GM12801 (cell line): ENCODE measurements around the gene CD99L2.

Experiments
- CTCF ChIP-seq: IDR thresholded peaks from one replicate; pipeline ENCODE4 v1.5.1; 2011; ENCODE audit warnings: control low read depth; ENCODE audit not compliant: insufficient read length; ENCODE audit errors: extremely low read depth

Gene CD99L2

GRCh38 chrX:150864127-150864526 is 34.3 kb downstream of the CD99L2 start:
- no peak for TF ChIP-seq CTCF

GRCh38 chrX:150863191-150863590 is 35.3 kb downstream of the CD99L2 start:
- no peak for TF ChIP-seq CTCF

GRCh38 chrX:150857453-150857852 is 41.0 kb downstream of the CD99L2 start:
- no peak for TF ChIP-seq CTCF

GRCh38 chrX:150856785-150857184 is 41.7 kb downstream of the CD99L2 start:
- TF ChIP-seq CTCF = no peak

GRCh38 chrX:150856101-150856500 is 42.4 kb downstream of the CD99L2 start:
- TF ChIP-seq CTCF = no peak

GRCh38 chrX:150854856-150855255 is 43.6 kb downstream of the CD99L2 start:
- TF ChIP-seq CTCF = no peak

- TF ChIP-seq CTCF = no peak
These were observed 48.3 kb downstream of the CD99L2 start for GRCh38 chrX:150849996-150850720.
